Colonic mucosa (tissue), 4 donors: ENCODE data around the gene RTKN2. TPM values are rescaled to one million over a fixed set of nuclear protein-coding genes. Genes with fewer than 3 reads are reported as not detected.

Source experiments
- DNase-seq: peaks from one replicate; pipeline ENCODE4 v3.0.0-alpha.2; 2020
- H3K27ac ChIP-seq: fragments of 200-600 bp; one replicate; pipeline ENCODE4 v1.8.0; 2021
- H3K27me3 ChIP-seq: fragments of 200-600 bp; one replicate; pipeline ENCODE4 v1.8.0; 2021
- H3K36me3 ChIP-seq: fragments of 200-600 bp; one replicate; pipeline ENCODE4 v1.8.0; 2021
- H3K4me1 ChIP-seq: fragments of 200-600 bp; one replicate; pipeline ENCODE4 v1.8.0; 2021; ENCODE audit warnings: mild to moderate bottlenecking
- H3K4me3 ChIP-seq: fragments of 200-600 bp; one replicate; pipeline ENCODE4 v1.8.0; 2021
- H3K9ac ChIP-seq, 2 donors: one replicate each; pipeline ENCODE4 v1.7.0; 2013; ENCODE audit warnings: control low read depth in 2 of 2, low read depth in 2 of 2, low read length in 2 of 2
- H3K9me3 ChIP-seq: fragments of 200-600 bp; one replicate; pipeline ENCODE4 v1.8.0; 2021
- intact Hi-C: fragments of 100-400 bp; cut with DNase I; formaldehyde crosslinking; loops from one replicate; pipeline ENCODE4 v1.14.1; 2022
- total RNA-seq, 2 donors: library from RNA; stranded (reverse); fragmentation: NEBNext Ultra II Directional in 1 of 2; extraction: Animal tissue kit (Norgen Biotek cat#: 25700) in 1 of 2; gene quantifications; one replicate each; pipeline ENCODE4 v1.2.1, GENCODE V29; 2021
- TF ChIP-seq, protein P1 (sequence below): fragments of 200-600 bp; IDR thresholded peaks from one replicate; pipeline ENCODE4 v1.8.0; 2022; ENCODE audit warnings: antibody characterized with exemption, mild to moderate bottlenecking
- donor health status: healthy.
- donor health status: DM: no; HTN: no; CAD: no.
- donor health status: DM: no; HTN: no; CAD: no.

The RTKN2 gene
- total RNA-seq, 2 donors from 2014 or later = 3.2 to 7.4 TPM

DNA sequence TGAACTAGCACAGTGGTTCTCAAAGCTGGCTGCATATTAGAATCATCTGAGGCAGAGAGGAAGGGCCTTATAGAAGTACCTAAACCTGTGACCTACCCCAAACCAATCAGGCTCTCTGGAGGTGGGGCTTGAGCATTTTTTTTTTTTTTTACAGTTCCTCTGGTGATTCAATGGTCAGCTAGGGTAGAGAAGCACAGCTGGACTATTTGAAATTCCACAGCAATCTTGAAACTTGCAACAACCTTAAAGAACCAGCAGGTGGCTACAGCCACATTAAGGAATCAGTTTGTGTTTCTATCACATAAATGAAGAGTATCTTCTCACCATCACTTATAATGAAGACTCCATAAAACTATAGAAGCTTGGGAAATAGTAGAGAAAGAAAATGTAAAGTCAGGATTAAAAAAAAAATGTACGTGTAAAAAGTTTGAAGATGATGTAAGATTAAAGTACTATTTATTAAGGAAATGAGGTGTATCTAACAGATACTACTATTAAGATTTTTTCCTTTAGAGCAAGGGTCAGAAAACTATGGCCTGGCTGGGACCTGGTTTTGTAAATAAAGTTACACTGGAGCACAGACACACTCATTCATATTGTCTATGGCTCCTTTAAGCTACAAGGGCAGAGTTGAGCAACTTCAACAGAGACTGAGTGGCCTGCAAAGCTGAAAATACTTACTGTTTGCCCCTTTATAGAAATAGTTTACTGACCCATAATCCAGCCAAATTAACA is 3.8 kb downstream of the RTKN2 start:
- intact Hi-C loops = no loop called here
- no peaks in the 10 kb centered on the region for H3K9me3 ChIP-seq
- H3K27me3 ChIP-seq = no peaks in the 10 kb centered on the region
- H3K27ac ChIP-seq = no peak overlapping the region
- no peak overlapping the region for H3K4me3 ChIP-seq
- DNase-seq = no peak
- peaks cover 4% of the 10 kb centered on the region for H3K4me1 ChIP-seq
- H3K36me3 ChIP-seq = no peaks in the 10 kb centered on the region
- TF ChIP-seq, protein P1, sequence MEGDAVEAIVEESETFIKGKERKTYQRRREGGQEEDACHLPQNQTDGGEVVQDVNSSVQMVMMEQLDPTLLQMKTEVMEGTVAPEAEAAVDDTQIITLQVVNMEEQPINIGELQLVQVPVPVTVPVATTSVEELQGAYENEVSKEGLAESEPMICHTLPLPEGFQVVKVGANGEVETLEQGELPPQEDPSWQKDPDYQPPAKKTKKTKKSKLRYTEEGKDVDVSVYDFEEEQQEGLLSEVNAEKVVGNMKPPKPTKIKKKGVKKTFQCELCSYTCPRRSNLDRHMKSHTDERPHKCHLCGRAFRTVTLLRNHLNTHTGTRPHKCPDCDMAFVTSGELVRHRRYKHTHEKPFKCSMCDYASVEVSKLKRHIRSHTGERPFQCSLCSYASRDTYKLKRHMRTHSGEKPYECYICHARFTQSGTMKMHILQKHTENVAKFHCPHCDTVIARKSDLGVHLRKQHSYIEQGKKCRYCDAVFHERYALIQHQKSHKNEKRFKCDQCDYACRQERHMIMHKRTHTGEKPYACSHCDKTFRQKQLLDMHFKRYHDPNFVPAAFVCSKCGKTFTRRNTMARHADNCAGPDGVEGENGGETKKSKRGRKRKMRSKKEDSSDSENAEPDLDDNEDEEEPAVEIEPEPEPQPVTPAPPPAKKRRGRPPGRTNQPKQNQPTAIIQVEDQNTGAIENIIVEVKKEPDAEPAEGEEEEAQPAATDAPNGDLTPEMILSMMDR = peak; percentile 51
- H3K9ac ChIP-seq = no peak overlapping the region

DNA sequence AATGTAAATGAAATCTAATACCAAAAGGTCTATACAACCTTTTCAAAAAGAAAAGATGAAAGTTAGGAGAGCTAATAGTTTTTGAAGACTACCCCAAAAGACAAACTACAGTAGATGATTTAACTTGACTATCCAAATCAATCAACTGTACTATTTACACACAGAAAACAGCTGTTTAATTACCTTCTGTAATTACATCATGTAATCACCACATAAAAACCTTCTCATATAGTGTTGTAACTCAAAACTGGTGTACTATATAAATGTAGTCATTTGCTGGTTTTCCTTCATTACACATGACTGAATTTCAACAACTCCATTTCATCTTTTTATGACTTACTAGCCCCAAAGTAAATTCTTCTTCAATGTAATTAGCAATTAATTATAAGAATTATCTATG is 4.5 kb downstream of the RTKN2 start:
- no peaks in the 10 kb centered on the region for H3K36me3 ChIP-seq
- no peak overlapping the region for H3K9ac ChIP-seq
- DNase-seq = no peak
- intact Hi-C loops = no loop called here
- no peak overlapping the region for H3K27ac ChIP-seq
- H3K4me3 ChIP-seq = no peak overlapping the region
- H3K4me1 ChIP-seq = peaks cover 4% of the 10 kb centered on the region
- no peaks in the 10 kb centered on the region for H3K27me3 ChIP-seq
- no peaks in the 10 kb centered on the region for H3K9me3 ChIP-seq
- TF ChIP-seq, protein P1 = no peak

DNA sequence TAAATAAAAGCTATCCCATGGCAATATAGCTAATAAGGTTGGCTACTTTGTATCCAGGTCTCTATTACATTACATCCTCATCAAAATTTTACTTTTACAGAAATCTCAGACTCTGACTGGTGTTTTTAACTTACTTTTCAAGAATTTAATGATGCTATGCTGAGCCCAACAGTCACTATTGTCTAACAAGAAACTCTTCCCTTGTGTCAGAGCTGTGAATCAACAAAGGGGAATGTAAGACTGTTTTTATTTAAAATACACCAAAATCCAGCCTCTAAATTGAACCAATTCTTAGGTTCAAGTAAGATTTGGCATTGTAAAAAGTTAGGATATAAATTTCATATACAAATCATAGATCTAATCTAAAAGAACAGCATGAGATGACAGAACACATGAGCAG is 7.0 kb downstream of the RTKN2 start:
- H3K9me3 ChIP-seq = no peaks in the 10 kb centered on the region
- intact Hi-C loops = no loop called here
- H3K36me3 ChIP-seq = no peaks in the 10 kb centered on the region
- no peak overlapping the region for H3K27ac ChIP-seq
- H3K4me3 ChIP-seq = no peak overlapping the region
- H3K9ac ChIP-seq = no peak overlapping the region
- TF ChIP-seq, protein P1 = no peak
- no peak for DNase-seq
- H3K4me1 ChIP-seq = peaks cover 4% of the 10 kb centered on the region
- no peaks in the 10 kb centered on the region for H3K27me3 ChIP-seq

DNA sequence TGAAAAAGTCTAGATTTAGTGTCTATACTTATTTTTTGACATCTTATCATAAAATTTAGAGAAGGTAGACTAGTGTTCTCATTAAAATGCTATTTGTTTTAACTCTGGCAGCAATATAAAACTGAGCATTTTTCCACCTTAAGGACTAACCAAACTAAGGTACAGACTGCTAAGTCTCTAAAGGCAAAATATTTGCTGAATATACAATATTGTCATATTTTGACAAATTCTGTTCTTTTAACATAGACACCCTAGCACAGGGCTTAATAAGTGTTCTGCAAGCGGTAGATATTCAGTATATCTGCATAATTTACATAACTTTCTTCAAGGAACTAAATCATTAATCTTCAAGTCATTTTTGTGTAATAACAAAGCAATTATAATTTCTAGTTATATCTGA is 8.6 kb downstream of the RTKN2 start:
- H3K4me3 ChIP-seq = no peak overlapping the region
- no peaks in the 10 kb centered on the region for H3K9me3 ChIP-seq
- no peak for DNase-seq
- TF ChIP-seq, protein P1 = no peak
- H3K9ac ChIP-seq = no peak overlapping the region
- peaks cover under 1% of the 10 kb centered on the region for H3K4me1 ChIP-seq
- H3K27ac ChIP-seq = no peak overlapping the region
- H3K36me3 ChIP-seq = no peaks in the 10 kb centered on the region
- no peaks in the 10 kb centered on the region for H3K27me3 ChIP-seq
- intact Hi-C loops = no loop called here

DNA sequence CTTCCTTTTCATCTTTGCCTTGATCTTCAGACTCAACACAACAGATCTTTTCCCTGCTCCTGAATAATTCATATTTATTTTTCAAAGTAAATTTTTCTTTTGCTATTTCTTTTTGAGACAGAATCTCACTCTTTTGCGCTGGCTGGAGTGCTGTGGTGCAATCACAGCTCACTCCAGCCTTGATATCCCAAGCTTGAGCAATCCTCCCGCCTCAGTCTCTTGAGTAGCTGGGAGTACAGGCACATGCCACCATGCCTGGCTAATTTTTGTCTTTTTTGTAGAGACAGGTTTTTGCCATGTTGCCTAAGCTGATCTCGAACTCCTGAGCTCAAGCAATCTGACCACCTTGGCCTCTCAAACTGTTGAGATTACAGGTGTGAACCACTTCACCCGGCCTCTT is 9.2 kb downstream of the RTKN2 start:
- Histone ChIP-seq H3K9me3 (no peaks in the 10 kb centered on the region), H3K36me3 (no peaks in the 10 kb centered on the region), H3K4me3 (no peak overlapping the region), H3K27ac (no peak overlapping the region), H3K4me1 (no peaks in the 10 kb centered on the region), H3K27me3 (no peaks in the 10 kb centered on the region), H3K9ac (no peak overlapping the region)
- DNase-seq = no peak
- TF ChIP-seq, protein P1 = no peak
- intact Hi-C loops = no loop called here
